ENCODE measurements around the gene BEST1. TPM values are rescaled to one million over a fixed set of nuclear protein-coding genes. Genes with fewer than 3 reads are reported as not detected.

BEST1 gene
- total RNA-seq, 1 experiment from 2014 or later, result 0.17 TPM

DNA sequence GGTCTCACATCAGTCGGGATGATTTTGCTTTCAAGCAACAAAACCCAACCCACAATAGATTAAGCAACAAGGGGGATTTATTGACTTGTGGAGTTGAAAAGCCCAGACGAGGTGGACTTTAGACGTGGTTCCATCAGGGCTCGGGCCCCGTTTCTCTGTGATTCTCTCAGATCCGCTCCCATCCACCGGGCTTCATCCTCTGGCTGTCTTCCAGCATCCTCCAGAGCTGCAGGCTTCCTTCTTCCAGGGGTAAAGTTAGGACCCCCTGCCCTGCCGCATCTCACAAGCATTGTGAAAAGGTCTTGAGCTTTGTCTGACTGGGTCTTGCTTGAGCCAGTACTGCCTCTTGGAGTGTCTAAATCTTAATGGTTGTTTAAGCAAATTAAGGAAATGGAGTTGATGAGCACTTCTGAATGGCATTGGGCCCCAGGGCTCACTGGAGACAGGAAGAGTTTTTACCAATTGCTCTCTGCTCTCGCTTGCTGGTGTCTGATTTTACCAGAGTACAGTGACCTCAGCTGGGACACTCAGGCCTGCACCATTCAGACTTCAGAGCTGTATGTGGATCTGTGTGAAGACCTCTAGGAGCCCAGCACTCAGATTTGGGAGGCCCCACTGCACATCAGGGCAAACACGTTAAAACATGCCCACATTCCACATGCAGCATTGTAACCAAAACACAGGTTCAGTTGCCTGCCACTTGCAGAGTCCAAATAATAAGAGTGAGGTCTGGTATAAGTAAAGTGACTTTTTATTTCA is 30.8 kb downstream of the BEST1 start:
- H3K4me3 Mint-ChIP-seq, result no peak overlapping the region
- H3K27me3 Mint-ChIP-seq (ENCODE audit: low read depth), result peaks cover 54% of the 10 kb centered on the region
- peaks cover 20% of the 10 kb centered on the region for H3K4me1 Mint-ChIP-seq
- DNase-seq (ENCODE audit: low spot score) (no peak), ATAC-seq (peak; percentile 25; the same call in 1 of the 2 replicates)
- TF ChIP-seq FOXK1 (CRISPR knock-in tag; IDR thresholded peaks at IDR 0.05), result no peak
- TF ChIP-seq ZNF219 (CRISPR knock-in tag; IDR thresholded peaks at IDR 0.05; ENCODE audit: borderline replicate concordance), result no peak
- no peak for TF ChIP-seq NFE2L1 (CRISPR knock-in tag; IDR thresholded peaks at IDR 0.05)
- no peak for TF ChIP-seq ZNF317 (CRISPR knock-in tag; IDR thresholded peaks at IDR 0.05; ENCODE audit: borderline replicate concordance, low read depth)
- TF ChIP-seq STAT6 (CRISPR knock-in tag; conservative IDR thresholded peaks at IDR 0.05; ENCODE audit: low read depth), result no peak
- no peak for TF ChIP-seq CREB1 (CRISPR knock-in tag; IDR thresholded peaks at IDR 0.05)
- TF ChIP-seq TEAD1 (CRISPR knock-in tag; IDR thresholded peaks at IDR 0.05), result no peak
- TF ChIP-seq SOX15 (CRISPR knock-in tag; IDR thresholded peaks at IDR 0.05), result no peak
- TF ChIP-seq ETV6 (CRISPR knock-in tag; IDR thresholded peaks at IDR 0.05), result no peak
- no peak for TF ChIP-seq FOXP1 (CRISPR knock-in tag; IDR thresholded peaks at IDR 0.05; ENCODE audit: borderline replicate concordance)
- no peak for TF ChIP-seq RORB (CRISPR knock-in tag; IDR thresholded peaks at IDR 0.05)
- peaks cover 5% of the 10 kb centered on the region for H3K9me3 Mint-ChIP-seq
- POLR2A ChIA-PET, result no interaction called here
- peaks cover 5% of the 10 kb centered on the region for H3K36me3 Mint-ChIP-seq
- CTCF ChIA-PET, result interaction anchor here (0.5 to 3.6 kb wide), 4 partner anchors 26 to 679 kb away, joined by 3 to 16 read pairs (median 8); no protein-coding TSS in a partner anchor
- 0 out of 2 replicates have a peak overlapping the region, but pooled peaks have one; percentile 10 for H3K27ac Mint-ChIP-seq

- no peak for DNase-seq (ENCODE audit: low spot score)
- H3K4me3 Mint-ChIP-seq, result no peak overlapping the region
- peaks cover 75% of the 10 kb centered on the region for H3K27me3 Mint-ChIP-seq (ENCODE audit: low read depth)
- peaks cover 22% of the 10 kb centered on the region for H3K4me1 Mint-ChIP-seq
- peaks cover 23% of the 10 kb centered on the region for H3K36me3 Mint-ChIP-seq
- no peak for ATAC-seq
- H3K9me3 Mint-ChIP-seq, result peaks cover 23% of the 10 kb centered on the region
- ChIA-PET CTCF (interaction anchor here (1.1 to 3.6 kb wide), 2 partner anchors 85 to 99 kb away, joined by 3 to 16 read pairs; no protein-coding TSS in a partner anchor), POLR2A (interaction anchor here (0.6 kb wide), 1 partner anchor 101 kb away, joined by 11 read pairs; no protein-coding TSS in a partner anchor)
- no peak overlapping the region for H3K27ac Mint-ChIP-seq
- TF ChIP-seq, protein P1, sequence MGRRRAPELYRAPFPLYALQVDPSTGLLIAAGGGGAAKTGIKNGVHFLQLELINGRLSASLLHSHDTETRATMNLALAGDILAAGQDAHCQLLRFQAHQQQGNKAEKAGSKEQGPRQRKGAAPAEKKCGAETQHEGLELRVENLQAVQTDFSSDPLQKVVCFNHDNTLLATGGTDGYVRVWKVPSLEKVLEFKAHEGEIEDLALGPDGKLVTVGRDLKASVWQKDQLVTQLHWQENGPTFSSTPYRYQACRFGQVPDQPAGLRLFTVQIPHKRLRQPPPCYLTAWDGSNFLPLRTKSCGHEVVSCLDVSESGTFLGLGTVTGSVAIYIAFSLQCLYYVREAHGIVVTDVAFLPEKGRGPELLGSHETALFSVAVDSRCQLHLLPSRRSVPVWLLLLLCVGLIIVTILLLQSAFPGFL (CRISPR knock-in tag; IDR thresholded peaks at IDR 0.05; ENCODE audit: borderline replicate concordance), result no peak
- TF ChIP-seq ZNF317 (CRISPR knock-in tag; IDR thresholded peaks at IDR 0.05; ENCODE audit: borderline replicate concordance, low read depth) (no peak), ELF4 (CRISPR knock-in tag; IDR thresholded peaks at IDR 0.05; ENCODE audit: low read depth) (no peak), NFE2L1 (CRISPR knock-in tag; IDR thresholded peaks at IDR 0.05) (no peak), NR2C2 (CRISPR knock-in tag; IDR thresholded peaks at IDR 0.05) (no peak), AFF4 (CRISPR knock-in tag; IDR thresholded peaks at IDR 0.05; ENCODE audit: borderline replicate concordance) (no peak), ATF3 (CRISPR knock-in tag; conservative IDR thresholded peaks at IDR 0.05) (no peak), ZNF232 (CRISPR knock-in tag; IDR thresholded peaks at IDR 0.05) (no peak), USF1 (CRISPR knock-in tag; IDR thresholded peaks at IDR 0.05) (no peak)
- TF ChIP-seq, protein P2, sequence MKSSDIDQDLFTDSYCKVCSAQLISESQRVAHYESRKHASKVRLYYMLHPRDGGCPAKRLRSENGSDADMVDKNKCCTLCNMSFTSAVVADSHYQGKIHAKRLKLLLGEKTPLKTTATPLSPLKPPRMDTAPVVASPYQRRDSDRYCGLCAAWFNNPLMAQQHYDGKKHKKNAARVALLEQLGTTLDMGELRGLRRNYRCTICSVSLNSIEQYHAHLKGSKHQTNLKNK (CRISPR knock-in tag; IDR thresholded peaks at IDR 0.05), result no peak
- TF ChIP-seq, protein P3, sequence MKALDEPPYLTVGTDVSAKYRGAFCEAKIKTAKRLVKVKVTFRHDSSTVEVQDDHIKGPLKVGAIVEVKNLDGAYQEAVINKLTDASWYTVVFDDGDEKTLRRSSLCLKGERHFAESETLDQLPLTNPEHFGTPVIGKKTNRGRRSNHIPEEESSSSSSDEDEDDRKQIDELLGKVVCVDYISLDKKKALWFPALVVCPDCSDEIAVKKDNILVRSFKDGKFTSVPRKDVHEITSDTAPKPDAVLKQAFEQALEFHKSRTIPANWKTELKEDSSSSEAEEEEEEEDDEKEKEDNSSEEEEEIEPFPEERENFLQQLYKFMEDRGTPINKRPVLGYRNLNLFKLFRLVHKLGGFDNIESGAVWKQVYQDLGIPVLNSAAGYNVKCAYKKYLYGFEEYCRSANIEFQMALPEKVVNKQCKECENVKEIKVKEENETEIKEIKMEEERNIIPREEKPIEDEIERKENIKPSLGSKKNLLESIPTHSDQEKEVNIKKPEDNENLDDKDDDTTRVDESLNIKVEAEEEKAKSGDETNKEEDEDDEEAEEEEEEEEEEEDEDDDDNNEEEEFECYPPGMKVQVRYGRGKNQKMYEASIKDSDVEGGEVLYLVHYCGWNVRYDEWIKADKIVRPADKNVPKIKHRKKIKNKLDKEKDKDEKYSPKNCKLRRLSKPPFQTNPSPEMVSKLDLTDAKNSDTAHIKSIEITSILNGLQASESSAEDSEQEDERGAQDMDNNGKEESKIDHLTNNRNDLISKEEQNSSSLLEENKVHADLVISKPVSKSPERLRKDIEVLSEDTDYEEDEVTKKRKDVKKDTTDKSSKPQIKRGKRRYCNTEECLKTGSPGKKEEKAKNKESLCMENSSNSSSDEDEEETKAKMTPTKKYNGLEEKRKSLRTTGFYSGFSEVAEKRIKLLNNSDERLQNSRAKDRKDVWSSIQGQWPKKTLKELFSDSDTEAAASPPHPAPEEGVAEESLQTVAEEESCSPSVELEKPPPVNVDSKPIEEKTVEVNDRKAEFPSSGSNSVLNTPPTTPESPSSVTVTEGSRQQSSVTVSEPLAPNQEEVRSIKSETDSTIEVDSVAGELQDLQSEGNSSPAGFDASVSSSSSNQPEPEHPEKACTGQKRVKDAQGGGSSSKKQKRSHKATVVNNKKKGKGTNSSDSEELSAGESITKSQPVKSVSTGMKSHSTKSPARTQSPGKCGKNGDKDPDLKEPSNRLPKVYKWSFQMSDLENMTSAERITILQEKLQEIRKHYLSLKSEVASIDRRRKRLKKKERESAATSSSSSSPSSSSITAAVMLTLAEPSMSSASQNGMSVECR (CRISPR knock-in tag; IDR thresholded peaks at IDR 0.05; ENCODE audit: borderline replicate concordance), result no peak
Observed at GRCh38 chr11:61983419-61983818, 33.3 kb downstream of the BEST1 start.

Data from WTC11 (cell line).